Urothelium cell line (cell line): ENCODE measurements around the gene BAZ1B.
"Not testable (repeated sequence)": the region's sequence is repeated elsewhere in the genome, so short reads cannot be mapped to it uniquely, and the experiment has no call there.

ENCODE experiments used
- DNase-seq: peaks from one replicate; pipeline ENCODE4 v3.0.0; 2011; ENCODE audit warnings: low spot score, mixed read lengths
- FAIRE-seq: peaks from 2 replicates; lab custom pipeline; 2011; peaks lifted over from hg19 to GRCh38; lab: Jason Lieb, UNC

BAZ1B gene

GRCh38 chr7:73504920-73505319 lies 17.2 kb downstream of the BAZ1B start:
- FAIRE-seq = no peak
- DNase-seq = no peak

GRCh38 chr7:73504017-73504416 lies 18.1 kb downstream of the BAZ1B start:
- FAIRE-seq = no peak

GRCh38 chr7:73503229-73503628 lies 18.9 kb downstream of the BAZ1B start:
- no peak for FAIRE-seq
- DNase-seq = no peak

More at GRCh38 chr7:73504017-73504416, 18.1 kb downstream of the BAZ1B start:
- no peak for DNase-seq

- FAIRE-seq = no peak
- DNase-seq = no peak
These were observed 25.5 kb downstream of the BAZ1B start for GRCh38 chr7:73496626-73497025.

GRCh38 chr7:73495507-73495906 lies 26.6 kb downstream of the BAZ1B start:
- FAIRE-seq, DNase-seq: not testable (repeated sequence)

- no peak for DNase-seq
- no peak for FAIRE-seq
These were observed 32.1 kb downstream of the BAZ1B start for GRCh38 chr7:73489976-73490375.

- DNase-seq (no peak), FAIRE-seq (no peak)
These were observed 34.6 kb downstream of the BAZ1B start for GRCh38 chr7:73487486-73487885.

GRCh38 chr7:73483171-73483570 lies 38.9 kb downstream of the BAZ1B start:
- FAIRE-seq (no peak), DNase-seq (no peak)

GRCh38 chr7:73482746-73483145 lies 39.3 kb downstream of the BAZ1B start:
- FAIRE-seq = no peak
- no peak for DNase-seq

- DNase-seq, FAIRE-seq: not testable (repeated sequence)
These were observed 40.6 kb downstream of the BAZ1B start for GRCh38 chr7:73481521-73481920.

- FAIRE-seq = no peak
- no peak for DNase-seq
These were observed 43.5 kb downstream of the BAZ1B start for GRCh38 chr7:73478549-73478948.

- no peak for FAIRE-seq
- DNase-seq = no peak
These were observed 44.7 kb downstream of the BAZ1B start for GRCh38 chr7:73477376-73477775.

- no peak for FAIRE-seq
- DNase-seq = no peak
These were observed 51.9 kb downstream of the BAZ1B start for GRCh38 chr7:73470208-73470607.

GRCh38 chr7:73467046-73467445 lies 55.0 kb downstream of the BAZ1B start:
- FAIRE-seq = not testable (repeated sequence)

GRCh38 chr7:73466112-73466511 lies 56.0 kb downstream of the BAZ1B start:
- DNase-seq = no peak
- no peak for FAIRE-seq

More at GRCh38 chr7:73467046-73467445, 55.0 kb downstream of the BAZ1B start:
- DNase-seq = not testable (repeated sequence)

GRCh38 chr7:73463966-73464365 lies 58.1 kb downstream of the BAZ1B start:
- FAIRE-seq (no peak), DNase-seq (no peak)

GRCh38 chr7:73463260-73463659 lies 58.8 kb downstream of the BAZ1B start:
- FAIRE-seq = no peak
- DNase-seq = no peak

- FAIRE-seq (no peak), DNase-seq (no peak)
These were observed 60.3 kb downstream of the BAZ1B start for GRCh38 chr7:73461782-73462285.

GRCh38 chr7:73454424-73454823 lies 67.7 kb downstream of the BAZ1B start:
- FAIRE-seq (no peak), DNase-seq (no peak)

GRCh38 chr7:73452999-73453635 lies 69.0 kb downstream of the BAZ1B start:
- FAIRE-seq (no peak), DNase-seq (no peak)

GRCh38 chr7:73451780-73452398 lies 70.2 kb downstream of the BAZ1B start:
- DNase-seq = peak; percentile 62
- no peak for FAIRE-seq

GRCh38 chr7:73449422-73449821 lies 72.7 kb downstream of the BAZ1B start:
- DNase-seq (no peak), FAIRE-seq (no peak)
